IgD-negative memory B cell (primary cell): ENCODE results near the gene AOAH. TPM values are rescaled to one million over a fixed set of nuclear protein-coding genes. Genes with fewer than 3 reads are reported as not detected.
"Not testable (repeated sequence)": the region's sequence is repeated elsewhere in the genome, so short reads cannot be mapped to it uniquely, and the experiment has no call there.

Experiments used
- H3K27ac Mint-ChIP-seq, 3 donors: one replicate each; pipeline ENCODE4 v1.8.0; 2020 to 2022; ENCODE audit warnings: mild to moderate bottlenecking in 3 of 3, mixed read lengths in 3 of 3, moderate library complexity in 1 of 3
- H3K27me3 Mint-ChIP-seq: one replicate; pipeline ENCODE4 v1.8.0; 2021; ENCODE audit warnings: mixed read lengths
- H3K36me3 Mint-ChIP-seq: one replicate; pipeline ENCODE4 v1.8.0; 2020; ENCODE audit warnings: mild to moderate bottlenecking, mixed read lengths
- H3K4me1 Mint-ChIP-seq, 3 donors: one replicate each; pipeline ENCODE4 v1.8.0; 2020 to 2022; ENCODE audit warnings: mixed read lengths in 3 of 3, mild to moderate bottlenecking in 1 of 3
- H3K4me3 Mint-ChIP-seq, 4 donors: one replicate each; pipeline ENCODE4 v1.8.0; 2020 to 2022; ENCODE audit warnings: mild to moderate bottlenecking in 4 of 4, mixed read lengths in 4 of 4, moderate library complexity in 3 of 4
- H3K9me3 Mint-ChIP-seq, 3 donors: one replicate each; pipeline ENCODE4 v1.8.0; 2020 to 2021; ENCODE audit warnings: mixed read lengths in 3 of 3, mild to moderate bottlenecking in 1 of 3
- polyA plus RNA-seq: library from polyadenylated mRNA; unstranded; fragments of 300-500 nt; fragmentation: Illumina TruSeq; gene quantifications from one replicate; pipeline ENCODE4 v1.2.3, GENCODE V29; 2021

Gene AOAH
- polyA plus RNA-seq, 1 donor from 2014 or later = 2.8 TPM

- peaks cover 2% of the 10 kb centered on the region for H3K36me3 Mint-ChIP-seq
- H3K4me1 Mint-ChIP-seq = peaks cover 8 to 10% (median 9%) of the 10 kb centered on the region in 3 donors
- H3K27ac Mint-ChIP-seq = no peak overlapping the region
- no peaks in the 10 kb centered on the region for H3K9me3 Mint-ChIP-seq
- H3K27me3 Mint-ChIP-seq = no peaks in the 10 kb centered on the region
- H3K4me3 Mint-ChIP-seq = no peak overlapping the region
These were observed 209.7 kb downstream of the AOAH start for GRCh38 chr7:36514289-36515243.

GRCh38 chr7:36513393-36513792 lies 210.9 kb downstream of the AOAH start:
- peaks cover 8 to 9% (median 9%) of the 10 kb centered on the region in 3 donors for H3K4me1 Mint-ChIP-seq
- H3K27me3 Mint-ChIP-seq = no peaks in the 10 kb centered on the region
- H3K9me3 Mint-ChIP-seq = no peaks in the 10 kb centered on the region
- peak overlapping the region in 1 of 3 donors; percentile 71 for H3K27ac Mint-ChIP-seq
- no peak overlapping the region for H3K4me3 Mint-ChIP-seq
- no peaks in the 10 kb centered on the region for H3K36me3 Mint-ChIP-seq

GRCh38 chr7:36512616-36513015 lies 211.7 kb downstream of the AOAH start:
- H3K27me3 Mint-ChIP-seq = no peaks in the 10 kb centered on the region
- H3K9me3 Mint-ChIP-seq = no peaks in the 10 kb centered on the region
- H3K36me3 Mint-ChIP-seq = no peaks in the 10 kb centered on the region
- H3K27ac Mint-ChIP-seq = no peak overlapping the region
- peaks cover 6 to 9% (median 7%) of the 10 kb centered on the region in 3 donors for H3K4me1 Mint-ChIP-seq
- H3K4me3 Mint-ChIP-seq = no peak overlapping the region

GRCh38 chr7:36509962-36510361 lies 214.3 kb downstream of the AOAH start:
- Mint-ChIP-seq H3K27me3 (no peaks in the 10 kb centered on the region), H3K4me3 (no peak overlapping the region), H3K4me1 (peaks cover 0 to 2% (median 0%) of the 10 kb centered on the region in 3 donors), H3K27ac (no peak overlapping the region), H3K36me3 (no peaks in the 10 kb centered on the region), H3K9me3 (no peaks in the 10 kb centered on the region)

GRCh38 chr7:36507475-36508440 lies 216.5 kb downstream of the AOAH start:
- Mint-ChIP-seq H3K9me3 (no peaks in the 10 kb centered on the region), H3K27ac (no peak overlapping the region), H3K4me1 (peaks cover 0 to 2% (median 0%) of the 10 kb centered on the region in 3 donors), H3K4me3 (no peak overlapping the region), H3K36me3 (no peaks in the 10 kb centered on the region), H3K27me3 (peaks cover 2% of the 10 kb centered on the region)

GRCh38 chr7:36506820-36507219 lies 217.5 kb downstream of the AOAH start:
- no peaks in the 10 kb centered on the region for H3K4me1 Mint-ChIP-seq
- no peaks in the 10 kb centered on the region for H3K36me3 Mint-ChIP-seq
- H3K27me3 Mint-ChIP-seq = peaks cover 4% of the 10 kb centered on the region
- H3K27ac Mint-ChIP-seq = no peak overlapping the region
- no peaks in the 10 kb centered on the region for H3K9me3 Mint-ChIP-seq
- H3K4me3 Mint-ChIP-seq = no peak overlapping the region

- Mint-ChIP-seq H3K4me3 (no peak overlapping the region), H3K27me3 (peaks cover 4% of the 10 kb centered on the region), H3K36me3 (no peaks in the 10 kb centered on the region), H3K9me3 (no peaks in the 10 kb centered on the region), H3K27ac (no peak overlapping the region), H3K4me1 (no peaks in the 10 kb centered on the region)
These were observed 218.0 kb downstream of the AOAH start for GRCh38 chr7:36506130-36506798.

- not testable (repeated sequence) for H3K27me3 Mint-ChIP-seq, H3K4me1 Mint-ChIP-seq, H3K27ac Mint-ChIP-seq, H3K4me3 Mint-ChIP-seq, H3K9me3 Mint-ChIP-seq, H3K36me3 Mint-ChIP-seq
These were observed 219.7 kb downstream of the AOAH start for GRCh38 chr7:36504617-36505016.

- not testable (repeated sequence) for H3K4me3 Mint-ChIP-seq, H3K36me3 Mint-ChIP-seq, H3K4me1 Mint-ChIP-seq, H3K27ac Mint-ChIP-seq, H3K27me3 Mint-ChIP-seq, H3K9me3 Mint-ChIP-seq
These were observed 220.1 kb downstream of the AOAH start for GRCh38 chr7:36504216-36504615.

- Mint-ChIP-seq H3K9me3 (no peaks in the 10 kb centered on the region), H3K4me3 (no peak overlapping the region), H3K36me3 (no peaks in the 10 kb centered on the region), H3K4me1 (peaks cover 0 to 1% (median 0%) of the 10 kb centered on the region in 3 donors), H3K27me3 (peaks cover 9% of the 10 kb centered on the region), H3K27ac (no peak overlapping the region)
These were observed 226.5 kb downstream of the AOAH start for GRCh38 chr7:36497775-36498174.

- H3K36me3 Mint-ChIP-seq, H3K9me3 Mint-ChIP-seq, H3K4me1 Mint-ChIP-seq, H3K4me3 Mint-ChIP-seq, H3K27ac Mint-ChIP-seq, H3K27me3 Mint-ChIP-seq: not testable (repeated sequence)
These were observed 227.1 kb downstream of the AOAH start for GRCh38 chr7:36497176-36497575.

- Mint-ChIP-seq H3K9me3 (no peaks in the 10 kb centered on the region), H3K36me3 (no peaks in the 10 kb centered on the region), H3K27me3 (peaks cover 10% of the 10 kb centered on the region), H3K27ac (no peak overlapping the region), H3K4me3 (no peak overlapping the region), H3K4me1 (peaks cover 0 to 1% (median 0%) of the 10 kb centered on the region in 3 donors)
These were observed 227.7 kb downstream of the AOAH start for GRCh38 chr7:36496576-36496975.

GRCh38 chr7:36491317-36491716 lies 233.0 kb downstream of the AOAH start:
- Mint-ChIP-seq H3K36me3 (no peaks in the 10 kb centered on the region), H3K27me3 (peaks cover 6% of the 10 kb centered on the region), H3K4me1 (no peaks in the 10 kb centered on the region), H3K27ac (no peak overlapping the region), H3K4me3 (no peak overlapping the region), H3K9me3 (no peaks in the 10 kb centered on the region)

GRCh38 chr7:36490419-36490830 lies 233.9 kb downstream of the AOAH start:
- no peaks in the 10 kb centered on the region for H3K36me3 Mint-ChIP-seq
- no peaks in the 10 kb centered on the region for H3K4me1 Mint-ChIP-seq
- no peak overlapping the region for H3K4me3 Mint-ChIP-seq
- no peaks in the 10 kb centered on the region for H3K9me3 Mint-ChIP-seq
- H3K27me3 Mint-ChIP-seq = peaks cover 9% of the 10 kb centered on the region
- H3K27ac Mint-ChIP-seq = no peak overlapping the region

GRCh38 chr7:36488672-36489071 lies 235.6 kb downstream of the AOAH start:
- not testable (repeated sequence) for H3K27me3 Mint-ChIP-seq, H3K27ac Mint-ChIP-seq, H3K4me1 Mint-ChIP-seq, H3K36me3 Mint-ChIP-seq, H3K4me3 Mint-ChIP-seq, H3K9me3 Mint-ChIP-seq
